GM19351 (cell line): ENCODE data around the gene SUSD3.
"Not testable (repeated sequence)": the region's sequence is repeated elsewhere in the genome, so short reads cannot be mapped to it uniquely, and the experiment has no call there.

Experiments used
- ATAC-seq: cut with Tn5 transposase; IDR thresholded peaks from one replicate; pipeline ENCODE4 v1.9.1; 2021; ENCODE audit warnings: mild to moderate bottlenecking, moderate library complexity; ENCODE audit not compliant: unreplicated experiment

SUSD3 gene

DNA sequence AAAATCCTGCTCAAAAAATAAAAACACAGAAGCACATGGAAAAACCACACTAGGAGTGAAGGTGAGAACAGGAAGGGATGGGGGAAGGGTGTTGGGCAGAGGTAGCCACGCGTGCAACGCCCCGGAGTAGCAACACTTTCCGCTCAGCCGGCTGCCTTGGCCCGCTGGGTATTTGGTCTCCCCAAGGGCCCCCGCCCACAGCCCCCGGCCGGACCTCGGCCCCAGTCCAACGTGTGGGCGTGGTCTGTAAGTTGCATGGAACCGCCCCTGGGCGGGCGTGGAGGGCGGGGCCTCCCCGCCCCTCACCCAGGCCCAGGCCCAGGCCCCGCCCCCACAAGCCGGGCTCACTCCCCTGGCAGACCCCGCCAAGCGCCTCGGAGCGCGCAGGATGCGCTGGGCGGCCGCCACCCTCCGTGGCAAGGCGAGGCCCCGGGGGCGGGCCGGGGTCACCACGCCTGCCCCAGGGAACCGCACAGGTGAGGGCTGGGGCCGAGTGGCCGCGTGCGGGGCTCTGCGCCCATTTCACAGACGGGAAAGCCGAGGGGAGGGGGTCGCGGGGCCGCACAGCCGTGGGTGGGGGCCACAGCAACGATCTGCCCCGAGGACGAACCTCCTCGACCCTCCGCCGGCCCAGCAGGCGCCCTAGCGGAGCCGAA, at the start of gene SUSD3:
Gene SUSD3, plus strand, starts transcription at position 347 of the 656 bp plus-strand sequence. Its CDS starts 42 bp downstream, at position 389.
- peak; percentile 49 for ATAC-seq

DNA sequence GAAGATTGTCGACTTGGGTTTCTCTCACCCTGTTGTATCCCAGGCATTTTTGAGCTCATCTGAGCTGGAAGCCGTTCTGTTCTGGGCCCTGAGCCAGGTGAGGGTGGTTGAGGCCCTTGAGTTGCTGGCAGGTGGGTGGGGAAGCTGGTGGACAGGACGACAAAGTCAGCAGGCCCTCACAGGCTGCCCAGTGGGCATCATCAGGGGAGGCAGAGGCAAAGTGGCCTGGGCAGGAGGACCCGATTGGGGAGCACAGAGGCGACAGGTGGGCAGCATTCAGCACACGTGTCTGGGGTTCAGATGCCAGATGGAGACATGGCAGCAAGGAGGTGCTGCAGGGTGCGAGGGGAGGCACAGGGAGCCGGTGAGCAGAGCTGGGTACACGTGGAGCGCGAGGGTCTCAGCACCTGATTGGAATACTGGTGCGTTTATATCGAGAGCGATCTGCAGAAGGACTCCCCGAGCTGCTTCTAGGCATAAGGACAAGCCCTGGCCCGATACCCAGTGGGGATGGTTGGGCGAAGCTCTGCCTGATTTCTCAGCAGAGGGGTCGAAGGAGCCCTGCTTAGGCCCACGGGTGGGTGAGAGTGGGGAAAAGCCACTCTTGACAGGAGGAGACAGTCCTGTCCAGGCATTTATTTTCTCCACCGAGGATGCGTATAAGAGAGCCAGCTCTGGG, 49.0 kb upstream of the SUSD3 start:
- no peak for ATAC-seq

- no peak for ATAC-seq
These were observed 48.4 kb upstream of the SUSD3 start for GRCh38 chr9:93010056-93010455.

DNA sequence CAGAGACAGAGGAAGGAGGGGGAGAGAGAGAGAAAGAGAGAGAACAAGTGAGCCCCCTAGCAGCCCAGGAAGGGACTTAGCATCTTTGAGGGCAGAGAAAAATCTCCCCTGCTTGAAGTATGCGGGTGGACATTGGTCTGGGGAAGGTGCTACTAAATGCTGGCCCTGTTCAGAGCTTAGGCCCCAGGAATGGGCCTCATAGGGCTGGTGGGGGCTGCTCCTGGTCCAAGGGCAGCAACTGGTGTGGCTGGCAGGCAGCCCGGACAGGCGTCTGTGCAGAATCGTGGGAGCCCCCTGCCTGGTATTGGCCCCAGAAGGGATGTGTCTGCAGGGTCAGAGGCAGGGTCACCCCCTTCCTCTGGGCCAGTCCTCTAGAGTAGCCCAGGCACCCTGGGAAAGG, 47.8 kb upstream of the SUSD3 start:
- no peak for ATAC-seq

- no peak for ATAC-seq
These were observed 47.4 kb upstream of the SUSD3 start for GRCh38 chr9:93011114-93011513.

- no peak for ATAC-seq
These were observed 45.3 kb upstream of the SUSD3 start for GRCh38 chr9:93012963-93013855.

DNA sequence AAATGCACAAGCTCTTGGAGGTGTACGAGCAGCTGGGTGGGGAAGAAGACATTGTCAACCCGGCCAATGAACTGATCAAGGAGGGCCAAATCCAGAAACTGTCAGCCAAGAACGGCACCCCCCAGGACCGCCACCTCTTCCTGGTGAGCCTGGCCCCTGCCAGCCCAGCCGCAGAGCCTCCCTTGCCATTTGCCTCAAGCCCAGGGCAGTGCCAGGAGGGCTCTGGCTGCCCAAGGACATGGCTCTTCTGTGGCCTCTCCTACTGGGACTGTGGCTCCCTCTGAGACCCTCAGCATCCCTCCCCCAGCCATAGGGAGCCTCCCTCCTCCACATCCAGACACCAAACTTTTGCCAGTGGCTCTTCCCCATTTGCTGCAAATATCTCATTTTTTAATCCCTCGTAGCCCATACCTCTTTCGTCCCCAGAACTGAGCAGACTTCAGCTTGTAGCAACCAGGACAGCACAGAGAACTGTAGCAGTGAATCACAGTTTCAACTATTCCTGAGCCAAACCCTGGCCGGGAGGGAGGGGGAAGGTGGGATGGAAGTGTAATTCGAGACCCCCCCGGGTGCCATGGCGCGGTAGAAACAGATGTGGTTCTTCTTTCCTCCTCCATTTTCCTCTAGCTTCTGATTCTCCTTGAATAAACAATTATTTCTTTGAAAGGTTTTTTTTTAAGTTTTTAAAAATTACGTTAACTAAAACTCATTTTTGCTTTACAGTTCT, 44.5 kb upstream of the SUSD3 start:
- no peak for ATAC-seq

- not testable (repeated sequence) for ATAC-seq
These were observed 43.3 kb upstream of the SUSD3 start for GRCh38 chr9:93015190-93015589.

GRCh38 chr9:93017621-93018020, 40.9 kb upstream of the SUSD3 start:
- ATAC-seq, result no peak

GRCh38 chr9:93020151-93020550, 38.4 kb upstream of the SUSD3 start:
- no peak for ATAC-seq

DNA sequence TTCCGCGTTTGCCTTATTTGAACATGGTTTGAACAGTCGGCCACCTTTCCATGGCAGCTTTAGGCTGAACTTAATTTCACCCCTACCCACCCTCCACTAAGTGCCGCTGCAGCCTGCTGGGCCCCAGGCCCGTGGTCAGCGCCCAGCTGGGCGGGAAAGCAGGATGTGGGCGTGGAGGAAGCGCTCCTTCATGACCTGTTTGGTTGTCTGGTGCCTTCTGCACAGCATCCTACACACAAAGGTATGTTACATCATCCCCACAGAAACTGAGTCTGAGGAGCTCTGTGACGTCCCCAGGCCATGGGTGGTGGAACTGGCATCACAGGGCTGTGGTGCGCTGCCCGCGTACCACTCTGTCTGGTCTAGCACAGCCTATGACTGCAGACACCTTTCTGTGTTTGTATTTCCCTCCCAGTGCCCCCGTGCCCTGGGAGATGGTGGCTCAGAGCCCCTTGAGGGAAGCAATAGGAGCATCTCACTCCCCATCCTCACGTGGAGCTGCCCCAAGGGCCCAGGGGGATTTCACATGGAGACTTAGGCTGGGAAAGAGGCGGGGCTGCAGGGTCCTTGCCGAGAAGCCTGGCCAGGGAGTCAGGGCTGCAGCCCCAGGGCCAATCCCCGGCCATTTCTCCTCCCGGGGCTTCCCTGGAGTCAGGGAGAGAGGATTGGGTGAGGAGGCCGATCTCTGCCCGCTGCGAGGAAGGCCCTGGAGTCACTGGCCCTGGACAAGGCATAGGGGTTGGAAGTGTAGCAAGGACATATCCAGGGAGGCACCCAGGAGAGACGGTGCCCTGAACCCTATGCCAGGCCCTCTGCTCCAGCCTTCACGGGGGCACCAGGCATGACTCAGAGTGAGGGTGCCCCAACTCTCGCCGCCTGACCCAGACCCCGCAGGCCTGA, 37.5 kb upstream of the SUSD3 start:
- no peak for ATAC-seq

DNA sequence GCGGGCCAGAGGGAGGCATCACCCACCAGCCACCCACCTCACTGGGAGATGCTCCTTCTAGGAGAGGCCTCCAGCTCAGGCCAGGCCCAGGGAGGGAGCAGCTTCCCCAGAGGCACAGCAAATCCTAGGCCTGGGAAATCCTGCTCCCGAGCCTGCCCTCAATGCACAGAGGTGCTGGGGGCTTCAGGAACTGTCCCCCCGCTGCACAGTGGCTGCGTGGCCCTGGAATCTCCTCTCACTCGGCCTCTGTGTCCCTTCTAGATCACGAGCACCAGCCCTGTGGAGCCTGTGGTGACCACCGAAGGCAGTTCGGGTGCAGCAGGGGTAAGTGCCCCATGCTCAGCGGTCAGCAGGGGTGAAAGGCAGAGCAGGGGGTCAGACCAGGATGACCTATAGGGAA, 36.4 kb upstream of the SUSD3 start:
- ATAC-seq, result no peak

DNA sequence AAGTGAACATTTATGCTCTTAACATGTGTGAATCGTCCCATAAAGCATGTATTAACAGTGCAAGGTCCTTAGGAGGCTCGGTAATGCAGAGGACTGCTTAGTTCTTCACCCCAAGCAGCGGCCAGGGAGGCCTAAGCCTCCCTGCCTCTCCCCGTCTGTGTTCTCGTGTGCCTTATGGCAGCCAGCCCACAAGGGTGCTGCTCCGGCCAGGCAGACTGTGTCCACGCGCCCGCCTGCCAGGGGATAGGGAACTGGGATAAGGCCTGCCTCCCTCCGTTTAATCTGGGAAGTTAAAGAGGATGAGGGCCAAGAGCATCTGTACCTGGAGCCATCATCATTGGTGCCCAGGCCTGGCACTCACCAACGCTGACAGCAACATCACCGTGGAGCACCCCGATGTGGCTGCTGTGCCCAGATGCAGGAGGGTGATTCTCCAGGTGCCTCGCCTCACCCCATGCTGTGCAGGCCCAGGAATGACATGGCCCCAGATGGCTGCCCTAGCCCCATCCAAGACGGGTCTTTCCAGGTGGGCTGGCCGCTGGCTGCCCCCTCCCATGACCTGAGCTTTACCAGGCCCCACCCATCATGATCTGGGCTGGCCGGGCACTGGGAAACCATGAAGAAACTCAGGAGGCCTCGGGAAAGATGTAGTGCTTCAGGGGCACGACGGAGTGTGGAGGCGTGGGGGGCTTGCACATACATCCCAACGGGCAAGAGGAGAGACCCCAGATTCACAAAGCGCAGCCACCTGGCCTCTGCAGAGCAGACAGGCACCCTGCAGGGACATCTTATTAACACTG, 35.6 kb upstream of the SUSD3 start:
- no peak for ATAC-seq

DNA sequence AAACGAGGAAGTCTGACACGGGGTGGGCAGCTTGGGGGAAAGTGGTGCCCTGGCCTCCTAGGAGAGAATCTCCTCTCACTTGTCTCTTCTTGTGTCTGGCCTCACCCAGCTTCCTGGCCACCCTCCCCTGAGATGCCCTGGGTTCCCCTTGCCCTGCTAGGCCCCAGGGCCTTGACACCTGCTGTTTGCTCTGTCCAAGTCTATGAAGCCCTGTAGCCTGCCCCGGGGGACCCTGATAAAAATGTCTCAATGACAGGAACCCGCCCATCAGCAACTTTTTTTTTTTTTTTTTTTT, 35.0 kb upstream of the SUSD3 start:
- no peak for ATAC-seq

DNA sequence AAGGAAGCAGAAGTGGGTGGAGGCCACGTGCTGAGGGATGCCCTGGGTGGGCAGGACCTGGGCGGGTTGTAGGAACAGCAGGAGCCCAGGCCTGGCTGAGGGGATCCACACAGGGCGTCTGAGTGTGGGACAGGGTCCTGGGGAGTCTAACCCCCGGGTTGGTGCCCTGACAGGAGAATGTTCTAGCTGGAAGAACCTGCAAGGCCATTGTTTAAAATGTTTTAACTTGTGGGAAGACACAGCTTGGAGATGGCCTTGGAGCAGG, 33.9 kb upstream of the SUSD3 start:
- no peak for ATAC-seq

DNA sequence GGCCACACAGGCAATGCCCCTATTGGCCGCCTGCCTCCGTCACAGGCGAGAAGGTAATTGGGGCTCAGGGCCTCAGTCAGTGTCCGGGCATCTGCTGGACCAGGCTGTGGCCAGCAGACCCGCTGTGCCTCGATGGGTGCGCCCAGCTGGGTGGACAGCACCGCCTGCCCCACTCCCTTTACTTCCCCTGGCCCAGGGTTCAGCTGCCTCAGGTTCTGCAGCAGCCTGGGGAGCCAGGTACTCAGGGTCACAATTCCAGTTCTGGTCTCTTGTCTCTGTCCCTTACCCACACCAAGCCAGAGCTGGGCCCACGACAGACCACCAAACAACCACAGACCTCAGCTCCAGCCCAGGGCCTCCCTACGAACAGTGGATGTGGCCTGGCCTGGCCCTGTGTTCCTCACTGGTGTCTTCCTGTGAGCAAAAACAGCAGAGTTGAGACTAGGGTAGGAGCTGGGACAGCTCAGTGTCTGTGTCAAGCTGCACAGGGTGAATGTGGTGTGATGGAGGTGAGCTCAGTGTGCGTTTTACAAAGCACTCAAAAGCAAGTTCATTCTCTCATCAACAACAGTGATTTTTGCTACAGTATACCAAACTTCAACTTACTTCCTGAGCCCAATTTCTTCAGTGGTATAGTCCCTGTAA, 33.4 kb upstream of the SUSD3 start:
- ATAC-seq, result no peak

DNA sequence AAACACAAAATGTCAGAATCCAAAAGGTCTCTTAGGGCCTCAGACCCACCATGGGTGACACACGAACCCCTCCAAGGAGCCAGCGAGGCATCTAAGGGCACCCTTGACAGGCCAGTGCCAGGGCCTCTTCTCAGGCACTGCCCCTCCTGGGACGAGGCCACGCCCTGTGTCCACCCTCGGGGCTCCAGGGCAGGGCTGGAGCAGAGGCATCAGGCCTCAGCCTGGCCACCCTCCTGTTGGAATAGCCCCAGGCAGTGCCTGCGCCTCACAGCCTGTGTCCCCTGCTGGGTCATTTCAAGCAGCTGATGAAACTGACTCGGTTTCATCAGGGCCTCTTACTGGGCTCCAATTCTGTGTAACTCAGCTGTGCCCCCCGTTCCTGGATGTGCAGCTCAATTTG, 32.8 kb upstream of the SUSD3 start:
- no peak for ATAC-seq

DNA sequence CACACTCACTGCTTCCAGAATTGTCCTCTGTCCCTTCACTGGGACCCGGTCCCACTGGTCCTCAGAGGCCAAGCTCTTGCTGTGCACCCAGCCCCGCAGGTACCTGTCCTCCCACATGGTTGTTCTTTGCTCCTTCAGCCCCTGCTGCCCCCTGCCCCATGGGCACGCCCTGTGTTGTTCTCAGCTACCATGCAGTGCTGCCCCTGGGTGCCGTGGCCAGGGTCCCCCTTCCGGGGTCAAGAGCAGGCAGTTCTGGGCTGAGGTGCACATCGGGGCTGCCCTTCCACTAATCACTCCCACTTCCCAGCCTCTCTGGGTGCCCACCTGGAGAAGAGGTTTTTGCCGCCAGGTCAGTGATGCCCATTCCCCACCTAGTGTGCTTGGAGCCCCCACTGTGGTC, 31.9 kb upstream of the SUSD3 start:
- ATAC-seq, result no peak

- no peak for ATAC-seq
These were observed 30.8 kb upstream of the SUSD3 start for GRCh38 chr9:93027750-93028149.
